ENCODE measurements around the gene ING5.
A peak's percentile ranks its signal among the peaks of the same experiment; 100 is the strongest.

ING5 gene

DNA sequence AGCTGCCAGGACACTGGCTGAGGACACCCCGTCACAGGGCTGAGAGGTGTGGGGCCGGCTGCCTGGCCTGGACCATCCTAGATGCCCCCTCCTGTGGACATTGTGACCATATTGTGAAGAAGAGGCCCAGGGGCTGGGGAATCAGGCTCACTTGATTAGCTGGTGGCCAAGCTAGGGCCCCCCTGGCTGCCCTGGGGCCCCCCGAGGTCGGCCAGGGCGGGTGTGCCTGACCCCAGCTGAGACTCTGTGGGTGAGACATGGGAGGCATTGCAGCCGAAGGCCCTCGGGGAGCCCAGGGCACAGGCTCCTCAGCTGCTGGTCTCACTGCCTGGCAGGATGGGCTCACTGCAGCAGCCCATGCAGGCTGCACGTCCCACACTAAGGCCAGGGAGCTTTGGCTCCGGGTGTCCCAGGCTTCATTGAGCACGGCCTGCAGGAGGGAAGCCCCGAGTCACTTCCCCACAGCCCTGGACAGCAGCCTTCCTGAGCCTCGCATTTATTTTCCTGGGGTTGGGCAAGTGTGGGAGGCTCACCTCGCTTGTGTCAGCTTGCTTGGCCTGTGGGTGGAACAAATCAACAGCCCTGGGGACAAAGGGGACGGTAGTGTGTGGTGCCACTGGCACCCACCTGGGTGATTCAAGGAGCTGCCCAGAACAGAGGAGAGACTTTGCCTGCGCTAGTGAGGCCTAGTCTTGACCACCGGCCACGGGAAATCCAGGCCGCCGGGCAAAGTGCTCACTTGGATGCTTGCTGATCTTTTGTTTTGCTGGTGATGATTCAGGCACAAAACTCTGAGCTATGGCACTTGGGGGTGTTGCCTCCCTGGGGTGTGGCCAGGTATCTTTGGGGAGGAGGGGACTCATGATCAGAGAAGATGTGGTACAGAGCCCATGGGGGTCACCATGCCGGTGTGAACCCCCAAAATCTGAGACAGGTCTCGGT is 76.1 kb downstream of the ING5 start:
- H3K4me3 ChIP-seq (ENCODE audit: low read depth, low read length), result no peak overlapping the region
- peak; percentile 52 for DNase-seq (ENCODE audit: low read depth)
- TF ChIP-seq, protein P1, sequence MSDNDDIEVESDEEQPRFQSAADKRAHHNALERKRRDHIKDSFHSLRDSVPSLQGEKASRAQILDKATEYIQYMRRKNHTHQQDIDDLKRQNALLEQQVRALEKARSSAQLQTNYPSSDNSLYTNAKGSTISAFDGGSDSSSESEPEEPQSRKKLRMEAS (IDR thresholded peaks at IDR 0.05; ENCODE audit: low read depth, low read length), result no peak
- TF ChIP-seq, protein P2, sequence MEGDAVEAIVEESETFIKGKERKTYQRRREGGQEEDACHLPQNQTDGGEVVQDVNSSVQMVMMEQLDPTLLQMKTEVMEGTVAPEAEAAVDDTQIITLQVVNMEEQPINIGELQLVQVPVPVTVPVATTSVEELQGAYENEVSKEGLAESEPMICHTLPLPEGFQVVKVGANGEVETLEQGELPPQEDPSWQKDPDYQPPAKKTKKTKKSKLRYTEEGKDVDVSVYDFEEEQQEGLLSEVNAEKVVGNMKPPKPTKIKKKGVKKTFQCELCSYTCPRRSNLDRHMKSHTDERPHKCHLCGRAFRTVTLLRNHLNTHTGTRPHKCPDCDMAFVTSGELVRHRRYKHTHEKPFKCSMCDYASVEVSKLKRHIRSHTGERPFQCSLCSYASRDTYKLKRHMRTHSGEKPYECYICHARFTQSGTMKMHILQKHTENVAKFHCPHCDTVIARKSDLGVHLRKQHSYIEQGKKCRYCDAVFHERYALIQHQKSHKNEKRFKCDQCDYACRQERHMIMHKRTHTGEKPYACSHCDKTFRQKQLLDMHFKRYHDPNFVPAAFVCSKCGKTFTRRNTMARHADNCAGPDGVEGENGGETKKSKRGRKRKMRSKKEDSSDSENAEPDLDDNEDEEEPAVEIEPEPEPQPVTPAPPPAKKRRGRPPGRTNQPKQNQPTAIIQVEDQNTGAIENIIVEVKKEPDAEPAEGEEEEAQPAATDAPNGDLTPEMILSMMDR (IDR thresholded peaks at IDR 0.05; ENCODE audit: low read depth, low read length), result no peak
- no peak for TF ChIP-seq POLR2A (IDR thresholded peaks at IDR 0.05; ENCODE audit: extremely low read depth, insufficient read length)
- TF ChIP-seq MYC (IDR thresholded peaks at IDR 0.05; ENCODE audit: low read depth, low read length), result no peak

All from NB4 (cell line).